Raji (cell line): Measurements from ENCODE around the gene ZCCHC3.

Experiments used
- POLR2A ChIP-seq: IDR thresholded peaks from 2 replicates; pipeline ENCODE4 v1.6.1; 2011; ENCODE audit warnings: low read depth, low read length, control low read depth; ENCODE audit not compliant: insufficient read depth

ZCCHC3 gene

GRCh38 chr20:316316-317068 lies 19.1 kb downstream of the ZCCHC3 start:
- no peak for TF ChIP-seq POLR2A

- peak; percentile 79 for TF ChIP-seq POLR2A
Observed at GRCh38 chr20:324177-325044, 27.0 kb downstream of the ZCCHC3 start.

- TF ChIP-seq POLR2A: peak; percentile 69
Observed at GRCh38 chr20:325045-325888, 27.9 kb downstream of the ZCCHC3 start, which contains the start of gene SOX12. Gene SOX12, plus strand, starts transcription at chr20:325552. Its CDS starts 373 bp downstream, at chr20:325925.

GRCh38 chr20:325889-326644 lies 28.7 kb downstream of the ZCCHC3 start:
- TF ChIP-seq POLR2A: no peak

GRCh38 chr20:326645-327185 lies 29.3 kb downstream of the ZCCHC3 start:
- no peak for TF ChIP-seq POLR2A

- no peak for TF ChIP-seq POLR2A
Observed at GRCh38 chr20:327186-328026, 30.0 kb downstream of the ZCCHC3 start.

GRCh38 chr20:328027-328974 lies 30.9 kb downstream of the ZCCHC3 start:
- no peak for TF ChIP-seq POLR2A

GRCh38 chr20:328975-329695 lies 31.8 kb downstream of the ZCCHC3 start:
- no peak for TF ChIP-seq POLR2A

- TF ChIP-seq POLR2A: no peak
Observed at GRCh38 chr20:329851-330232, 32.5 kb downstream of the ZCCHC3 start.

- 0 out of 2 replicates have a peak, but pooled peaks have one; percentile 8 for TF ChIP-seq POLR2A
Observed at GRCh38 chr20:330233-331149, 33.1 kb downstream of the ZCCHC3 start.
